HEK293 (cell line): ENCODE results near the gene PGPEP1.

Experiments
- BCL6B ChIP-seq: fragments of 450-650 bp; formaldehyde crosslinking; IDR thresholded peaks from 2 replicates; pipeline ENCODE4 v1.5.1; 2017; ENCODE audit warnings: missing biosample characterization, missing genetic modification characterization
- GLI4 ChIP-seq: fragments of 450-650 bp; formaldehyde crosslinking; IDR thresholded peaks from 2 replicates; pipeline ENCODE4 v1.5.1; 2016; ENCODE audit warnings: missing biosample characterization, missing genetic modification characterization
- HIC1 ChIP-seq: fragments of 450-650 bp; formaldehyde crosslinking; IDR thresholded peaks from 2 replicates; pipeline ENCODE4 v1.5.1; 2016; ENCODE audit warnings: missing biosample characterization, missing genetic modification characterization
- PRDM1 ChIP-seq: fragments of 450-650 bp; formaldehyde crosslinking; IDR thresholded peaks from 2 replicates; pipeline ENCODE4; 2016; ENCODE audit warnings: missing biosample characterization, missing genetic modification characterization
- PRDM4 ChIP-seq: fragments of 450-650 bp; formaldehyde crosslinking; IDR thresholded peaks from 2 replicates; pipeline ENCODE4 v1.5.1; 2017; ENCODE audit warnings: missing biosample characterization, missing genetic modification characterization
- SP2 ChIP-seq: fragments of 450-650 bp; formaldehyde crosslinking; IDR thresholded peaks from 2 replicates; pipeline ENCODE4 v1.5.1; 2016; ENCODE audit warnings: missing biosample characterization, missing genetic modification characterization
- SP7 ChIP-seq: fragments of 450-650 bp; formaldehyde crosslinking; IDR thresholded peaks from 2 replicates; pipeline ENCODE4 v1.5.1; 2016; ENCODE audit warnings: missing biosample characterization, missing genetic modification characterization
- ZBTB26 ChIP-seq: fragments of 450-650 bp; formaldehyde crosslinking; optimal IDR thresholded peaks from 2 replicates; pipeline ENCODE3; 2016; ENCODE audit warnings: missing biosample characterization, mild to moderate bottlenecking, missing genetic modification characterization
- ZFHX2 ChIP-seq: fragments of 450-650 bp; formaldehyde crosslinking; conservative IDR thresholded peaks from 2 replicates; pipeline ENCODE4 v1.5.1; 2016; ENCODE audit warnings: missing biosample characterization, missing genetic modification characterization
- ZFP3 ChIP-seq: fragments of 450-650 bp; formaldehyde crosslinking; IDR thresholded peaks from 2 replicates; pipeline ENCODE4 v1.5.1; 2016; ENCODE audit warnings: low read depth, missing biosample characterization, missing genetic modification characterization
- ZNF121 ChIP-seq: fragments of 450-650 bp; formaldehyde crosslinking; IDR thresholded peaks from 2 replicates; pipeline ENCODE4 v1.5.1; 2016; ENCODE audit warnings: missing biosample characterization, missing genetic modification characterization
- ZNF133 ChIP-seq: fragments of 450-650 bp; formaldehyde crosslinking; IDR thresholded peaks from 2 replicates; pipeline ENCODE4 v1.5.1; 2016; ENCODE audit warnings: missing biosample characterization, missing genetic modification characterization
- ZNF138 ChIP-seq: fragments of 450-650 bp; formaldehyde crosslinking; IDR thresholded peaks from 2 replicates; pipeline ENCODE4 v1.5.1; 2016; ENCODE audit warnings: missing biosample characterization, missing genetic modification characterization, borderline replicate concordance
- ZNF169 ChIP-seq: fragments of 450-650 bp; formaldehyde crosslinking; IDR thresholded peaks from 2 replicates; pipeline ENCODE4 v1.5.1; 2016; ENCODE audit warnings: missing biosample characterization, missing genetic modification characterization
- ZNF175 ChIP-seq: fragments of 450-650 bp; formaldehyde crosslinking; IDR thresholded peaks from 2 replicates; pipeline ENCODE4 v1.5.1; 2016; ENCODE audit warnings: missing biosample characterization, missing genetic modification characterization
- ZNF214 ChIP-seq: fragments of 450-650 bp; formaldehyde crosslinking; IDR thresholded peaks from 2 replicates; pipeline ENCODE4 v1.5.1; 2017; ENCODE audit warnings: missing biosample characterization, mild to moderate bottlenecking, missing genetic modification characterization, borderline replicate concordance
- ZNF266 ChIP-seq: fragments of 450-650 bp; formaldehyde crosslinking; IDR thresholded peaks from 2 replicates; pipeline ENCODE4 v1.5.1; 2016; ENCODE audit warnings: missing biosample characterization, missing genetic modification characterization, low read depth
- ZNF510 ChIP-seq: fragments of 450-650 bp; formaldehyde crosslinking; IDR thresholded peaks from 2 replicates; pipeline ENCODE4 v1.5.1; 2018; ENCODE audit warnings: mild to moderate bottlenecking, missing genetic modification characterization, missing biosample characterization; ENCODE audit not compliant: insufficient replicate concordance
- ZNF558 ChIP-seq: fragments of 450-650 bp; formaldehyde crosslinking; IDR thresholded peaks from 2 replicates; pipeline ENCODE4 v1.5.1; 2016; ENCODE audit warnings: missing biosample characterization, missing genetic modification characterization
- ZNF571 ChIP-seq: fragments of 450-650 bp; formaldehyde crosslinking; IDR thresholded peaks from 2 replicates; pipeline ENCODE4 v1.5.0; 2017; ENCODE audit warnings: missing biosample characterization, missing genetic modification characterization
- ZNF610 ChIP-seq: fragments of 450-650 bp; formaldehyde crosslinking; IDR thresholded peaks from 2 replicates; pipeline ENCODE4 v1.5.1; 2016; ENCODE audit warnings: missing biosample characterization, missing genetic modification characterization, borderline replicate concordance
- ZNF629 ChIP-seq: fragments of 450-650 bp; formaldehyde crosslinking; IDR thresholded peaks from 2 replicates; pipeline ENCODE4 v1.5.1; 2017; ENCODE audit warnings: missing biosample characterization, missing genetic modification characterization
- ZNF639 ChIP-seq: fragments of 450-650 bp; formaldehyde crosslinking; IDR thresholded peaks from 2 replicates; pipeline ENCODE4 v1.5.1; 2016; ENCODE audit warnings: missing biosample characterization, missing genetic modification characterization
- ZNF645 ChIP-seq: fragments of 450-650 bp; formaldehyde crosslinking; IDR thresholded peaks from 2 replicates; pipeline ENCODE4; 2016; ENCODE audit warnings: missing biosample characterization, missing genetic modification characterization
- ZNF677 ChIP-seq: fragments of 450-650 bp; IDR thresholded peaks from 2 replicates; pipeline ENCODE4 v1.5.0; 2018; ENCODE audit warnings: missing biosample characterization, mild to moderate bottlenecking, missing genetic modification characterization, moderate library complexity
- ZNF692 ChIP-seq: fragments of 450-650 bp; formaldehyde crosslinking; IDR thresholded peaks from 2 replicates; pipeline ENCODE4 v1.5.1; 2016; ENCODE audit warnings: missing biosample characterization, missing genetic modification characterization
- ZNF843 ChIP-seq: fragments of 450-650 bp; formaldehyde crosslinking; IDR thresholded peaks from 2 replicates; pipeline ENCODE4 v1.5.1; 2016; ENCODE audit warnings: missing biosample characterization, missing genetic modification characterization
- ZXDB ChIP-seq: fragments of 450-650 bp; formaldehyde crosslinking; IDR thresholded peaks from 2 replicates; pipeline ENCODE4 v1.5.1; 2016; ENCODE audit warnings: missing biosample characterization, missing genetic modification characterization

PGPEP1 gene

GRCh38 chr19:18304458-18305310, 35.7 kb upstream of the PGPEP1 start (continued):
- TF ChIP-seq ZFHX2 (peak; percentile 99), BCL6B (tag by site-specific recombination) (no peak), ZNF843 (no peak), ZNF510 (tag by site-specific recombination) (no peak), HIC1 (peak; percentile 76; the same call in 1 of the 2 replicates), ZNF138 (tag by site-specific recombination) (no peak), ZFP3 (tag by site-specific recombination) (no peak), SP2 (tag by site-specific recombination) (peak; percentile 75), PRDM1 (0 out of 2 replicates have a peak, but pooled peaks have one; percentile 38), ZNF629 (tag by site-specific recombination) (peak; percentile 54), PRDM4 (tag by site-specific recombination) (no peak), ZNF610 (tag by site-specific recombination) (no peak), ZNF692 (tag by site-specific recombination) (peak; percentile 60; the same call in 1 of the 2 replicates), ZNF214 (no peak), ZNF639 (tag by site-specific recombination) (no peak), ZNF677 (tag by site-specific recombination) (no peak), ZNF175 (tag by site-specific recombination) (no peak), ZNF266 (tag by site-specific recombination) (no peak), ZNF133 (tag by site-specific recombination) (no peak), SP7 (tag by site-specific recombination) (peak; percentile 59), ZXDB (tag by site-specific recombination) (no peak), ZNF121 (tag by site-specific recombination) (no peak), ZNF558 (no peak), ZNF169 (no peak), ZNF571 (tag by site-specific recombination) (no peak), ZNF645 (no peak), GLI4 (0 out of 2 replicates have a peak, but pooled peaks have one; percentile 43), ZBTB26 (tag by site-specific recombination) (peak; percentile 27)
